SJCRH30 (cell line): ENCODE results near the gene ZNF766. TPM values are rescaled to one million over a fixed set of nuclear protein-coding genes. Genes with fewer than 3 reads are reported as not detected.
"Not testable (repeated sequence)": the region's sequence is repeated elsewhere in the genome, so short reads cannot be mapped to it uniquely, and the experiment has no call there.

Experiments
- DNase-seq, 2 experiments: peaks; one replicate each; pipeline ENCODE4 v3.0.0-alpha.2; 2015 to 2020
- H3K27ac ChIP-seq: fragments of 250-450 bp; sonication (Bioruptor Pico); 2 replicates; pipeline ENCODE4 v1.5.1; 2020; ENCODE audit warnings: mild to moderate bottlenecking, moderate library complexity
- H3K27me3 ChIP-seq: fragments of 250-450 bp; sonication (Bioruptor Pico); 2 replicates; pipeline ENCODE4 v1.5.1; 2020; ENCODE audit warnings: mild to moderate bottlenecking, moderate library complexity
- H3K36me3 ChIP-seq: fragments of 250-450 bp; sonication (Bioruptor Pico); 2 replicates; pipeline ENCODE4 v1.5.1; 2020; ENCODE audit warnings: mild to moderate bottlenecking, moderate library complexity
- H3K4me1 ChIP-seq: fragments of 250-450 bp; sonication (Bioruptor Pico); 2 replicates; pipeline ENCODE4 v1.5.1; 2020; ENCODE audit warnings: mild to moderate bottlenecking, moderate library complexity
- H3K4me3 ChIP-seq: fragments of 250-450 bp; sonication (Bioruptor Pico); 2 replicates; pipeline ENCODE4 v1.5.1; 2020; ENCODE audit warnings: mild to moderate bottlenecking, moderate library complexity
- H3K9me3 ChIP-seq: fragments of 250-450 bp; sonication (Bioruptor Pico); replicated peaks from 2 replicates; pipeline ENCODE4 v1.5.1; 2020; ENCODE audit warnings: mild to moderate bottlenecking, moderate library complexity
- total RNA-seq: library from RNA; depleted of rRNA; stranded (reverse); fragments of >200 nt; shearing (Covaris generic); gene quantifications from 2 replicates; pipeline ENCODE4 v1.2.3, GENCODE V29; 2014; rRNA removed

ZNF766 gene
- total RNA-seq, 1 experiment from 2014 or later, result 23.4 TPM

- no peaks in the 10 kb centered on the region for H3K4me1 ChIP-seq
- peak overlapping the region; percentile 96 for H3K27ac ChIP-seq
- H3K27me3 ChIP-seq, result no peaks in the 10 kb centered on the region
- H3K36me3 ChIP-seq, result peaks cover 39% of the 10 kb centered on the region
- no peaks in the 10 kb centered on the region; the same call in none of the 2 replicates for H3K9me3 ChIP-seq
- peak; percentile 5 to 9 for DNase-seq
- H3K4me3 ChIP-seq, result peak overlapping the region; percentile 100
Observed at GRCh38 chr19:52297601-52298364, 28.4 kb downstream of the ZNF766 start.

DNA sequence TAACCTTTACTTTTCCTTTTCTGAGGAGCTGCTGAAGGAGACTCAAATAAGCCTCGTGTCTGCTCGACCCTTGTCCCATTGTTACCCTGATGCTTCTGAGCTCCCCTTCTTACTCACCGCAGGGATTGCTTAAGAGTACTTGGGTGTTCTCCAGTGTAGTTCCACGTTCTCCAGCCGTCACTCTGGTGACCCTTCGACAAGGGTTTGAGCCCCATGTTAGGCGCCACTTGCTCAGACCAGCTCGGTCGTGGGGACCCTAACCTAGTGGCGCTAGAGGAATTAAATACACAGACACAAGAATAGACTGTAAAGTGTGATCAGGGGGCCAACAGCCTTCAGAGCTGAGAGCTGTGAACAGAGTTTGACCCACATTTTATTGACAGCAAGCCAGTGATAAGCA is 37.9 kb downstream of the ZNF766 start:
- Histone ChIP-seq H3K4me3 (no peak overlapping the region), H3K9me3 (peaks cover 17% of the 10 kb centered on the region), H3K27ac (no peak overlapping the region), H3K27me3 (no peaks in the 10 kb centered on the region), H3K4me1 (no peaks in the 10 kb centered on the region), H3K36me3 (peaks cover 75% of the 10 kb centered on the region)
- DNase-seq, result peak; percentile 46 to 56

DNA sequence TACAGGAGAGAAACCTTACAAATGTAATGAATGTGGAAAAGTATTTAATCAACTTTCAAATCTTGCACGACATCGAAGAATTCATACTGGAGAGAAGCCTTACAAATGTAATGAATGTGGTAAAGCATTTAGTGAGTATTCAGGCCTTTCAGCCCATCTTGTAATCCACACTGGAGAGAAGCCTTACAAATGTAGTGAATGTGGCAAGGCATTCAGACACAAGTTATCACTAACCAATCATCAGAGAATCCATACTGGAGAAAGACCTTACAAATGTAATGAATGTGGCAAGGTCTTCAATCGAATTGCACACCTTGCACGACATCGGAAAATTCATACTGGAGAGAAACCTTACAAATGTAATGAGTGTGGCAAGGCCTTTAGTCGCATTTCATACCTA is 53.0 kb downstream of the ZNF766 start:
- no peak for DNase-seq
- Histone ChIP-seq H3K4me3 (no peak overlapping the region), H3K27me3 (no peaks in the 10 kb centered on the region), H3K9me3 (peaks cover 49% of the 10 kb centered on the region), H3K27ac (no peak overlapping the region), H3K4me1 (no peaks in the 10 kb centered on the region), H3K36me3 (peaks cover 71% of the 10 kb centered on the region)

DNA sequence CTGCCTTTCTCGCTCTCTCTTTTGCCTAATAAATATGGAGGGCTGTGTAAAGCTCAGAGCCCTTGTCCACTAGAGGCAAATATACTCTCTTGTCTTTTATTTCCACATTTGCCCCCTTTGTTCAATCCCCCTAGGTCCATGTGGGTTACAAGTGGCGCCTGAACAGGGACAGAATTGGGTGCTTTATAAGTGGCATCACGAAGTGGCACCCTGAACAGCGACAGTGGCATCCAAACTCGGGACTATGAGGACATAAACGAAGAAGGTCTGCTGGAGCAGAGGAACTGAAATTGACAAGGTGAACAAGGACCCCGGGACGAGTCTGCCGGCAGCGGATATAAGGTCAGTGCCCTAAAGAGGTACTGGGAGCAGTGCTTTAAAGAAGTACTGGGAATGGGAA is 62.4 kb downstream of the ZNF766 start:
- Histone ChIP-seq H3K27me3 (no peaks in the 10 kb centered on the region), H3K4me1 (no peaks in the 10 kb centered on the region), H3K36me3 (no peaks in the 10 kb centered on the region), H3K27ac (no peak overlapping the region), H3K9me3 (peaks cover 7% of the 10 kb centered on the region), H3K4me3 (no peak overlapping the region)
- no peak for DNase-seq

- Histone ChIP-seq H3K4me3 (peak overlapping the region; percentile 84), H3K27me3 (no peaks in the 10 kb centered on the region), H3K9me3 (peaks cover 7% of the 10 kb centered on the region), H3K36me3 (no peaks in the 10 kb centered on the region), H3K4me1 (no peaks in the 10 kb centered on the region), H3K27ac (no peak overlapping the region; the same call in 1 of the 2 replicates)
- no peak for DNase-seq
Observed at GRCh38 chr19:52335768-52336116, 66.4 kb downstream of the ZNF766 start.

GRCh38 chr19:52336117-52336790 is 66.9 kb downstream of the ZNF766 start, which contains the start of gene ZNF610:
Gene ZNF610 (plus strand): TSS chr19:52336243. CDS start chr19:52349173, 12,930 bp downstream.
- Histone ChIP-seq H3K4me3 (peak within 1 kb of the TSS; percentile 84), H3K36me3 (no peaks in the 10 kb centered on the region), H3K9me3 (peaks cover 7% of the 10 kb centered on the region), H3K4me1 (no peaks in the 10 kb centered on the region), H3K27ac (peak within 1 kb of the TSS; percentile 75), H3K27me3 (no peaks in the 10 kb centered on the region)
- DNase-seq, result peak; percentile 88 to 93

DNA sequence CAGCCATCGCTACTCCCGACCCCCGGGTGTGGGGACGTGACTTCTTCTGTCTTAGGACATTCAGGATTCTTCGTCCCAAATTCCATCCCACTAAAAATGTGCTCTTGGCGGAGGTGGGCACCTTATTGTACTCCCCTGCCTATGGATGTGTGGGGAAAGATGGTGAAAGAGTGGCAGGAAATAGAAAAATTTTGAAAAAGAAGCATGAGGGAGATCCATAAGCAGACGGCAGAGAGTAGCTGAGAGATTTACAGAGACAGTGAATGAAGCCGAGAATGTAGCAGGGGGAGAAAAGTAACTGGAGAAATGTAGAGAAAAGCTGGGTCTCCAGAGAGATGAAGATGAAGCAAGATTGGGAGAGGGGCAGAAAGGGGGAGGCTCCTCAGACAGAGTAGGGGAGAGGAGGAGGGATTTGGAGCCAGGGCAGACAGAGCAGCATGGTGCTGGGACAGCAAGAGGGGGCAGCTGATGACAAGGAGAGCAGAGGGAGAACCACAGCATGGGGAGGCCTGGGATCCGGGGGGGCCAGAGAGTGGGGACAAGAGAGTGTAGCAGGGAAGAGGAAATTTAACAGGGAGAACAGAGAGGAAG is 67.5 kb downstream of the ZNF766 start:
- H3K9me3 ChIP-seq, result peaks cover 3% of the 10 kb centered on the region; the same call in 1 of the 2 replicates
- H3K4me1 ChIP-seq, result no peaks in the 10 kb centered on the region
- peak overlapping the region; percentile 75 for H3K27ac ChIP-seq
- peak; percentile 18 to 23 for DNase-seq
- H3K27me3 ChIP-seq, result no peaks in the 10 kb centered on the region
- H3K36me3 ChIP-seq, result no peaks in the 10 kb centered on the region
- H3K4me3 ChIP-seq, result peak overlapping the region; percentile 84

- not testable (repeated sequence) for H3K9me3 ChIP-seq, H3K27ac ChIP-seq, H3K4me3 ChIP-seq, H3K27me3 ChIP-seq, DNase-seq, H3K4me1 ChIP-seq, H3K36me3 ChIP-seq
Observed at GRCh38 chr19:52339022-52339421, 69.6 kb downstream of the ZNF766 start.

GRCh38 chr19:52343548-52343947 is 74.2 kb downstream of the ZNF766 start:
- Histone ChIP-seq H3K4me3 (no peak overlapping the region), H3K36me3 (peaks cover 4% of the 10 kb centered on the region; the same call in 1 of the 2 replicates), H3K27me3 (no peaks in the 10 kb centered on the region), H3K4me1 (no peaks in the 10 kb centered on the region), H3K27ac (no peak overlapping the region), H3K9me3 (no peaks in the 10 kb centered on the region)
- peak; percentile 64 to 82 for DNase-seq

- Histone ChIP-seq H3K4me1 (no peaks in the 10 kb centered on the region), H3K36me3 (peaks cover 9% of the 10 kb centered on the region; the same call in 1 of the 2 replicates), H3K27me3 (no peaks in the 10 kb centered on the region), H3K4me3 (no peak overlapping the region), H3K9me3 (no peaks in the 10 kb centered on the region), H3K27ac (no peak overlapping the region)
- DNase-seq, result no peak
Observed at GRCh38 chr19:52345162-52345561, 75.8 kb downstream of the ZNF766 start.

Other genes starting within 250 kb of the ZNF766 start
- 22.3 TPM in 2 replicates for gene ZNF614, start 241.2 kb upstream of the ZNF766 start, total RNA-seq
- gene ZNF432, start 220.7 kb upstream of the ZNF766 start, total RNA-seq, result 8.6 and 10.0 TPM in 2 replicates
- gene ZNF841, start 173.8 kb upstream of the ZNF766 start, total RNA-seq, result 11.1 and 13.5 TPM in 2 replicates
- gene ZNF616, start 129.6 kb upstream of the ZNF766 start, total RNA-seq, result 10.8 and 13.0 TPM in 2 replicates
- gene ZNF836, start 98.0 kb upstream of the ZNF766 start, total RNA-seq, result 4.9 and 5.9 TPM in 2 replicates
- 175 and 190 TPM in 2 replicates for gene PPP2R1A, start 79.5 kb upstream of the ZNF766 start, total RNA-seq
- 14.6 and 17.3 TPM in 2 replicates for gene ZNF480, start 27.6 kb downstream of the ZNF766 start, total RNA-seq
- 4.0 and 4.4 TPM in 2 replicates for gene ZNF610, start 66.7 kb downstream of the ZNF766 start, total RNA-seq
- 18.6 and 19.9 TPM in 2 replicates for gene ZNF880, start 100.3 kb downstream of the ZNF766 start, total RNA-seq
- gene ZNF528, start 128.3 kb downstream of the ZNF766 start, total RNA-seq, result 12.6 and 13.5 TPM in 2 replicates
- gene ZNF534, start 159.6 kb downstream of the ZNF766 start, total RNA-seq, result 0.04 TPM in 1 of 2 replicates, not detected in the other
- gene ZNF578, start 184.0 kb downstream of the ZNF766 start, total RNA-seq, result 1.7 and 2.8 TPM in 2 replicates